Putamen (tissue), 1 donor: Measurements from ENCODE around the gene CHAT.

ENCODE experiments used
- DNase-seq: peaks from one replicate; pipeline ENCODE4 v3.0.0-alpha.2; 2016; ENCODE audit warnings: low spot score

CHAT gene

GRCh38 chr10:49688920-49689319 is 75.1 kb downstream of the CHAT start:
- DNase-seq, result no peak

DNA sequence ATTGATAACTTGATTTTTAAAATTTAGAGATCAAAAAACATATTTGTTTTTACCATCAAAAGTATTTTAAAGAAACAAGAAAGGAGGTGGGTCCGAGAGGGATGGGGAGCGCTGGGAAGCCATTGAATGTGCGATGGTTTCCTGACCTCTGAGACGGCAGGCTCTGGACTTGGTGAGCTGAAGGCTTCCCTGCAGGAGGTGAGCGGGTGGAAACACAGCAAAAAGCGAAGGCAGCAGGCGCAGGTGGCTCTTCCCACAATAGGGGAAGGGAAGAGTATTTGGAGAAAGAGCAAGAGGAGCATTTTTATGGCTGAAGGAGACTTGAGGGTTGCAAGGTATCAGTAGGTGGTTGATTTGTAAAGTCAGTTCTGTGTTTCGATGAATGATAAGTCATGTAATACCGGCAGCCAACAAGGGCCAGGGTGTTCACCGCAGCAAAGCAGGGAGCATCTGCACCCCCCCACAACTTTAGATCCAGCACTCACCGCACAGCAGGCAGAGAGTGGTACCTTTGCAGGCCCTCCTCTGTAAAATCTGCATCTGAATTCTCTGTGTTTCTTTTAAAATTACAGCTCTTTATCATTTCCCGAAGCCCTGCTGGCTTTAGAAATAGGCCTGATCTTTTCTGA is 76.2 kb downstream of the CHAT start:
- no peak for DNase-seq

- DNase-seq, result no peak
These were observed 77.0 kb downstream of the CHAT start for GRCh38 chr10:49690698-49691356.

GRCh38 chr10:49691588-49691987 is 77.8 kb downstream of the CHAT start:
- DNase-seq, result no peak

DNA sequence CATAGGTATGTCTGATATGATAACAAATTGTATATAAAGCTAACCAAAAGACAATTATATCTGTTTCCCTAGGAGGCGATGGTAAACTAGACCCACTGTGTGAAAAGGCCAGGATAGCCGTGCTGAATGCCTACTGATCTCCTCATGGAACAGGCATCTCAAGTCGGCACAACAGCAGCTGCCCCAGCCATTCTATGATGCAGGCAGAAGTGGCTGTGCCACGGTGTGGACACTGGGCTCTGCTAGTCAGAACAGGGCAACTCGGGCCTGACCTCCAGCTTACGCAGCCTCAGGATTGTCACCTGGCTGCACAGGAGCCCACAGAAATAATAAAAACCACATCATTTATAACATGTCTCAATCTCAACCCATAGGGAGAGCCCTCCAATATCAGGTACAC is 80.6 kb downstream of the CHAT start:
- no peak for DNase-seq

DNA sequence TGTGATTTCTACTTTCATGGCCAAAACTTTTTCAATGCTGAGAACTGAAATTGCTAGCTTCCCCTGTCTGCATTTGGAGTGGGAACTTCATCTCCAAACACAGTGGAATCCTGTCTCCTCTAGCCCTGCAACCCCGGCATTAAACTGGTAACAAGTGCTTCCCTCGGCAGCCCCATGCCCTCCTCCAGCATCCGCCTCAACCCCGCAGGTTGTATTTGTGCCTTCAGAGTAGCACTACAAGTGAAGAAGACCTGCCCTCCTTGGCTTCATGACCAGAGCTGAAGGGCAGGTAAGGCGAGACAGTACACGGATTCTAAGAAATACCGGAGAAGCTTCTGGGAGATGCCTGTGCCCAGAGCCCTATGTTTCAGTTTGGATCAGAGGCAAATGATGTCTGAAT is 82.5 kb downstream of the CHAT start:
- DNase-seq, result no peak

DNA sequence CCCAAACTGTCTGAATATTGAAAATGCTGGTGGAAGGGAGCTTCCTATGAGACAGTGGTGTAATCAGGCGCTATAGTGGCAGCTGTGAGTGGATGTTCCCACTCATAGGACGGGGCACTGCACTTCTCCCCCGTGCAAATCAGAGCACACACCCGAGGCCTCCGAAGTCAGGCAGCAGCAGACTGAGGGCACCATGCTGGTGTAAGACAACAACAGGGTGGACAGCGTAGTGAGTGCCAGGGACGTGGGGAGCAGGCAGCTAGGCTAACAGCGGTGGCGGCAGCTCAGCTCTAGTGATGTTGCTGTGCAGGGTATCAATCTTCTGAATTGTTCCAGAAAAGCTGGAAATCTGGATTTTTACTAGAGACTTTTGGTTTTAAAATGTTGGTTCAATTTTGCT is 84.8 kb downstream of the CHAT start:
- DNase-seq, result no peak

DNA sequence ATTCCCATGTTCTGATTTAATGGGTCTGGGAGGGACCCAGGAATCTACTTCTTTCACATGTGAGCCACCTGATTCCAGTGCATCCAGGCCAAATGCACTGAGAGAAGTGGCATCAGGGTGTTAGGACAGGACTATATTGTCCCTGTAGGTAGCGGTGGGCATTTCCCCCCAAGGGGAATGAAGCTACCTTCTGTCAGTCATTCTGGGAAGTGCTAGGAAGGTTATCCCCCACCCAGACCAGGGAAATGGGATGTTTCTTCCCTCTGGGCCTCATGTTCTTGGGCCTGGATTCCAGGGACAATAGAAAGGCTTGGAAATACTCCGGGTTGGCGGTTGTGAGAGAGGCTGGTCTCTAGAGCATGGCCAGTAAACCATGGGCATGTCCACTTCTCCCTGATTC is 86.4 kb downstream of the CHAT start:
- no peak for DNase-seq

- DNase-seq, result no peak
These were observed 87.2 kb downstream of the CHAT start for GRCh38 chr10:49700997-49701396.

DNA sequence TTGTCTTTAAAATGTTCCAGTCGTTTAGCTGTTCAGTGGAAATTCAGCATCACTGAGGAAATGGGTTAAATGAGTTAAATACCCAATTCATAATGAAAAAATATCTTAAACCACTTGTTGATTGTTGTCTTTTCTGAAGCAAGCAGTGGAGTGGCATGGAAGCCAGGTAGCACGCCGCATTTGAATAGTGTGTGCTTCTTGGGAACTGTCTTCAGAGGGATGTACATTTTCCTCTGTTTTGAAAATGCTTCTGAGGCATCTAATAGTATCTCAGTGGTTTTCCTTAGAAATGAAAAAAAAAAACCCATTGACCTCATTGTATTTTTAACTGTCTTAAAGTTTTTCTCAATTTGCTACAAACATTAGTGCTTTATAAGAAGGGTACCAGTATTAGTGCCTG is 93.7 kb downstream of the CHAT start:
- DNase-seq, result no peak

- no peak for DNase-seq
These were observed 96.1 kb downstream of the CHAT start for GRCh38 chr10:49709934-49710333.

DNA sequence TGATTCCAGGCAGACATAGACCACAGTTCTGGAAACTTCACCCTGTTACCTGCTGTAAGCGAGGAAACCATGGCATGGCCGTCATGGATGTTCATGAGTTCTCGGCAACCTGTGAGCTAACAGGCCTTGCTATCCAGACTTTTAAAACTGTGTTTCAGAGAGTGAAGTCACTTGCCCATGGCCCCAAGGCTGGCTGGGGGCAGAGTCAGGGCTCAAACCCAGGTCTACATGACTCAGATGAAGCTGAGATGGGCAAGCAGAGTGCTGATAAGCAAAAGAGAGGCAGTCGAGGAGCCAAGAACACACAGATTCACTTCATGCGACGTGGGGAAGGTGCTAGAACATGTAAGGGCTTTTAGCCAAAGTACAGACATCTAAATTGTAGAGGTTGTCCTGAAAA is 97.1 kb downstream of the CHAT start:
- no peak for DNase-seq

DNA sequence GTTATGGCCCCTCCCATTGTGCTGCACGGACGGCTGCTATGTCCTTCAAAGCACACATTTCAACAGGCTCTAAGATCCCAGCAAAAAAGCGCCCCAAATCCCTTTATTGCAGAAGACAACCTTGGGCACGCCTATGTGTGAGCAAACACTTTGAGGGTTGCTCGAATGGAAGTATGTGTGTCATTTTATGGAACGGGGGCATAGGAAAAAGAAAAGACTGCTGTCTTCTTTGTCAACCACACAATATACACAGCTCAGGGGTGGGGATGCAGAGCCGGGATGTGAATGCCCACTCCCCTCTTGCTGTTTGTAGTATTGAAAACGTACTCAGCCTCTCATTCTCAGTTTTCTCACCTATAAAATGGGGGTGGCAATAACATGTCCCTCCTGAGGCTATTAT is 97.6 kb downstream of the CHAT start:
- no peak for DNase-seq

DNA sequence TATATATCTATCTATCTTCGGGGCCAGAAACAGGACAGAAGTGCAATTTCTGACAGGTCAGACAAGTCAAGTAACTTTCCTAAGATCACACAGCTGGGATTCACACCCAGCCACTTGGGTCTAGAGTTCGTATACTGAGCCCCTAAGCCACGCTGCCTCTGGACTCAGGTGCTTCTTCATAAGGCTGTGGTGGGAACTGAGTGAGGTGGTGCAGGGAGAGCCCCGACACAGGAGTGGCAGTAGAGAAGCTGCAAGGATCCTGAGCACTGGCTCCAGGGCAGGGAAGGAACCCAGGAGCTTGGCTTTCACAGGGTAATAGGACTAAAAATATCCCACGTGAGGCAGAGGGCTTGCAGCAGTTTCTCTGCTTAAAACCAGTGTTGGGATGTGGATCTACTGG is 99.4 kb downstream of the CHAT start:
- no peak for DNase-seq
